ENCODE measurements around the gene TMEM272.

Gene TMEM272

GRCh38 chr13:51778392-51778791, 66.6 kb downstream of the TMEM272 start:
- Histone ChIP-seq H3K4me3 (ENCODE audit: low read length) (no peak overlapping the region), H3K4me1 (ENCODE audit: control insufficient read depth, insufficient read depth, low read length) (peaks cover 15% of the 10 kb centered on the region), H3K36me3 (ENCODE audit: control insufficient read depth, insufficient read depth, low read length) (no peaks in the 10 kb centered on the region), H3K9me3 (ENCODE audit: control insufficient read depth, low read length) (no peaks in the 10 kb centered on the region), H3K9ac (ENCODE audit: low read length) (no peak overlapping the region), H3K27me3 (ENCODE audit: control insufficient read depth, insufficient read depth, low read length) (no peaks in the 10 kb centered on the region)

GRCh38 chr13:51777921-51778320, 67.1 kb downstream of the TMEM272 start:
- H3K9me3 ChIP-seq (ENCODE audit: control insufficient read depth, low read length): no peaks in the 10 kb centered on the region
- H3K27me3 ChIP-seq (ENCODE audit: control insufficient read depth, insufficient read depth, low read length): no peaks in the 10 kb centered on the region
- peaks cover 15% of the 10 kb centered on the region for H3K4me1 ChIP-seq (ENCODE audit: control insufficient read depth, insufficient read depth, low read length)
- H3K4me3 ChIP-seq (ENCODE audit: low read length): no peak overlapping the region
- H3K36me3 ChIP-seq (ENCODE audit: control insufficient read depth, insufficient read depth, low read length): no peaks in the 10 kb centered on the region
- H3K9ac ChIP-seq (ENCODE audit: low read length): no peak overlapping the region

GRCh38 chr13:51776179-51776578, 68.8 kb downstream of the TMEM272 start:
- Histone ChIP-seq H3K4me3 (ENCODE audit: low read length) (no peak overlapping the region), H3K27me3 (ENCODE audit: control insufficient read depth, insufficient read depth, low read length) (no peaks in the 10 kb centered on the region), H3K4me1 (ENCODE audit: control insufficient read depth, insufficient read depth, low read length) (peaks cover 14% of the 10 kb centered on the region), H3K36me3 (ENCODE audit: control insufficient read depth, insufficient read depth, low read length) (no peaks in the 10 kb centered on the region), H3K9ac (ENCODE audit: low read length) (no peak overlapping the region), H3K9me3 (ENCODE audit: control insufficient read depth, low read length) (no peaks in the 10 kb centered on the region)

- Histone ChIP-seq H3K4me3 (ENCODE audit: low read length) (no peak overlapping the region), H3K27me3 (ENCODE audit: control insufficient read depth, insufficient read depth, low read length) (no peaks in the 10 kb centered on the region), H3K4me1 (ENCODE audit: control insufficient read depth, insufficient read depth, low read length) (peaks cover 27% of the 10 kb centered on the region), H3K36me3 (ENCODE audit: control insufficient read depth, insufficient read depth, low read length) (no peaks in the 10 kb centered on the region), H3K9me3 (ENCODE audit: control insufficient read depth, low read length) (no peaks in the 10 kb centered on the region), H3K9ac (ENCODE audit: low read length) (no peak overlapping the region)
These were observed 71.5 kb downstream of the TMEM272 start for GRCh38 chr13:51773515-51773914.

- Histone ChIP-seq H3K4me1 (ENCODE audit: control insufficient read depth, insufficient read depth, low read length) (peaks cover 27% of the 10 kb centered on the region), H3K36me3 (ENCODE audit: control insufficient read depth, insufficient read depth, low read length) (no peaks in the 10 kb centered on the region), H3K27me3 (ENCODE audit: control insufficient read depth, insufficient read depth, low read length) (no peaks in the 10 kb centered on the region), H3K4me3 (ENCODE audit: low read length) (no peak overlapping the region), H3K9me3 (ENCODE audit: control insufficient read depth, low read length) (no peaks in the 10 kb centered on the region), H3K9ac (ENCODE audit: low read length) (no peak overlapping the region)
These were observed 72.2 kb downstream of the TMEM272 start for GRCh38 chr13:51772781-51773180.

GRCh38 chr13:51772105-51772455, 72.9 kb downstream of the TMEM272 start:
- Histone ChIP-seq H3K4me1 (ENCODE audit: control insufficient read depth, insufficient read depth, low read length) (peaks cover 27% of the 10 kb centered on the region), H3K9me3 (ENCODE audit: control insufficient read depth, low read length) (no peaks in the 10 kb centered on the region), H3K4me3 (ENCODE audit: low read length) (no peak overlapping the region), H3K27me3 (ENCODE audit: control insufficient read depth, insufficient read depth, low read length) (no peaks in the 10 kb centered on the region), H3K9ac (ENCODE audit: low read length) (no peak overlapping the region), H3K36me3 (ENCODE audit: control insufficient read depth, insufficient read depth, low read length) (no peaks in the 10 kb centered on the region)

- H3K4me1 ChIP-seq (ENCODE audit: control insufficient read depth, insufficient read depth, low read length): peaks cover 27% of the 10 kb centered on the region
- no peaks in the 10 kb centered on the region for H3K27me3 ChIP-seq (ENCODE audit: control insufficient read depth, insufficient read depth, low read length)
- H3K9me3 ChIP-seq (ENCODE audit: control insufficient read depth, low read length): no peaks in the 10 kb centered on the region
- H3K9ac ChIP-seq (ENCODE audit: low read length): no peak overlapping the region
- no peaks in the 10 kb centered on the region for H3K36me3 ChIP-seq (ENCODE audit: control insufficient read depth, insufficient read depth, low read length)
- H3K4me3 ChIP-seq (ENCODE audit: low read length): no peak overlapping the region
These were observed 73.4 kb downstream of the TMEM272 start for GRCh38 chr13:51771418-51772104.

GRCh38 chr13:51770681-51771417, 74.1 kb downstream of the TMEM272 start:
- H3K27me3 ChIP-seq (ENCODE audit: control insufficient read depth, insufficient read depth, low read length): no peaks in the 10 kb centered on the region
- H3K36me3 ChIP-seq (ENCODE audit: control insufficient read depth, insufficient read depth, low read length): no peaks in the 10 kb centered on the region
- H3K9me3 ChIP-seq (ENCODE audit: control insufficient read depth, low read length): no peaks in the 10 kb centered on the region
- no peak overlapping the region for H3K4me3 ChIP-seq (ENCODE audit: low read length)
- peaks cover 27% of the 10 kb centered on the region for H3K4me1 ChIP-seq (ENCODE audit: control insufficient read depth, insufficient read depth, low read length)
- H3K9ac ChIP-seq (ENCODE audit: low read length): no peak overlapping the region

- H3K4me1 ChIP-seq (ENCODE audit: control insufficient read depth, insufficient read depth, low read length): peaks cover 29% of the 10 kb centered on the region
- H3K27me3 ChIP-seq (ENCODE audit: control insufficient read depth, insufficient read depth, low read length): no peaks in the 10 kb centered on the region
- no peaks in the 10 kb centered on the region for H3K36me3 ChIP-seq (ENCODE audit: control insufficient read depth, insufficient read depth, low read length)
- no peaks in the 10 kb centered on the region for H3K9me3 ChIP-seq (ENCODE audit: control insufficient read depth, low read length)
- no peak overlapping the region for H3K9ac ChIP-seq (ENCODE audit: low read length)
- no peak overlapping the region for H3K4me3 ChIP-seq (ENCODE audit: low read length)
These were observed 74.8 kb downstream of the TMEM272 start for GRCh38 chr13:51770160-51770559.

GRCh38 chr13:51769455-51770127, 75.4 kb downstream of the TMEM272 start:
- Histone ChIP-seq H3K36me3 (ENCODE audit: control insufficient read depth, insufficient read depth, low read length) (no peaks in the 10 kb centered on the region), H3K27me3 (ENCODE audit: control insufficient read depth, insufficient read depth, low read length) (no peaks in the 10 kb centered on the region), H3K4me1 (ENCODE audit: control insufficient read depth, insufficient read depth, low read length) (peaks cover 34% of the 10 kb centered on the region), H3K9ac (ENCODE audit: low read length) (no peak overlapping the region), H3K9me3 (ENCODE audit: control insufficient read depth, low read length) (no peaks in the 10 kb centered on the region), H3K4me3 (ENCODE audit: low read length) (no peak overlapping the region)

GRCh38 chr13:51768976-51769375, 76.0 kb downstream of the TMEM272 start:
- Histone ChIP-seq H3K4me3 (ENCODE audit: low read length) (no peak overlapping the region), H3K36me3 (ENCODE audit: control insufficient read depth, insufficient read depth, low read length) (no peaks in the 10 kb centered on the region), H3K9me3 (ENCODE audit: control insufficient read depth, low read length) (no peaks in the 10 kb centered on the region), H3K4me1 (ENCODE audit: control insufficient read depth, insufficient read depth, low read length) (peaks cover 40% of the 10 kb centered on the region), H3K9ac (ENCODE audit: low read length) (no peak overlapping the region), H3K27me3 (ENCODE audit: control insufficient read depth, insufficient read depth, low read length) (no peaks in the 10 kb centered on the region)

GRCh38 chr13:51768378-51768921, 76.5 kb downstream of the TMEM272 start:
- Histone ChIP-seq H3K4me1 (ENCODE audit: control insufficient read depth, insufficient read depth, low read length) (peaks cover 41% of the 10 kb centered on the region), H3K9me3 (ENCODE audit: control insufficient read depth, low read length) (no peaks in the 10 kb centered on the region), H3K9ac (ENCODE audit: low read length) (no peak overlapping the region), H3K27me3 (ENCODE audit: control insufficient read depth, insufficient read depth, low read length) (no peaks in the 10 kb centered on the region), H3K4me3 (ENCODE audit: low read length) (no peak overlapping the region), H3K36me3 (ENCODE audit: control insufficient read depth, insufficient read depth, low read length) (no peaks in the 10 kb centered on the region)
